SK-N-SH (cell line): ENCODE data around the gene CD300LG. TPM values are rescaled to one million over a fixed set of nuclear protein-coding genes. Genes with fewer than 3 reads are reported as not detected.

Experiments
- CTCF ChIA-PET: fragments of 300-600, 350-600 bp; formaldehyde crosslinking; extraction: SDS; loops from one replicate; lab custom pipeline; 2021; lab: Yijun Ruan, JAX
- POLR2A ChIA-PET: fragments of 350-600 bp; sonication (Branson Sonifier 250); formaldehyde crosslinking; extraction: SDS; loops from one replicate; lab custom pipeline; 2020; ENCODE audit warnings: antibody characterized with exemption, inconsistent platforms; lab: Yijun Ruan, JAX
- DNase-seq: peaks from one replicate; pipeline ENCODE4 v3.0.0; 2012
- H2AFZ ChIP-seq: fragments of 200-600 bp; sonication (generic); 2 replicates; pipeline ENCODE4 v1.8.1; 2016; ENCODE audit warnings: antibody characterized with exemption, mild to moderate bottlenecking, low read depth
- H3F3A ChIP-seq: fragments of 200-600 bp; sonication (generic); replicated peaks from 2 replicates; pipeline ENCODE3; 2016; ENCODE audit warnings: antibody characterized with exemption, mild to moderate bottlenecking; ENCODE audit not compliant: insufficient read depth
- H3K27ac ChIP-seq, 2 experiments: fragments of 200-500 bp in 1 of 2; fragments of 200-600 bp in 1 of 2; sonication (Bioruptor generic) in 1 of 2; sonication (generic), shearing (Covaris generic) in 1 of 2; 2 replicates each; pipeline versions ENCODE4 v1.5.1 to v1.6.1; 2014 to 2016; ENCODE audit warnings: low read depth in 2 of 2, inconsistent platforms in 1 of 2, low read length in 1 of 2, mild to moderate bottlenecking in 1 of 2, mixed read lengths in 1 of 2
- H3K27me3 ChIP-seq: fragments of 200-600 bp; sonication (generic), shearing (Covaris generic); 2 replicates; pipeline ENCODE4 v1.6.1; 2016; ENCODE audit warnings: mixed run types; ENCODE audit not compliant: insufficient read depth
- H3K36me3 ChIP-seq, 2 experiments: fragments of 200-500 bp in 1 of 2; fragments of 200-600 bp in 1 of 2; sonication (Bioruptor generic) in 1 of 2; sonication (generic) in 1 of 2; replicated peaks in 1 of 2; 2 replicates each; pipeline versions ENCODE3 to v1.5.1; 2014 to 2016; ENCODE audit warnings: low read length in 1 of 2, mild to moderate bottlenecking in 1 of 2; ENCODE audit not compliant: insufficient read depth in 2 of 2, control insufficient read depth in 1 of 2
- H3K4me1 ChIP-seq, 2 experiments: fragments of 200-500 bp in 1 of 2; fragments of 200-600 bp in 1 of 2; sonication (Bioruptor generic) in 1 of 2; sonication (generic), shearing (Covaris generic) in 1 of 2; 2 replicates each; pipeline versions ENCODE4 v1.5.1 to v1.6.1; 2014 to 2016; ENCODE audit warnings: low read depth in 1 of 2, low read length in 1 of 2, mixed run types in 1 of 2; ENCODE audit not compliant: insufficient read depth in 2 of 2, control insufficient read depth in 1 of 2
- H3K4me2 ChIP-seq: fragments of 200-600 bp; sonication (generic), shearing (Covaris generic); 2 replicates; pipeline ENCODE4 v1.6.1; 2017; ENCODE audit warnings: mixed run types
- H3K4me3 ChIP-seq, 2 experiments: fragments of 200-500 bp in 1 of 2; fragments of 200-600 bp in 1 of 2; sonication (Bioruptor generic) in 1 of 2; sonication (generic), shearing (Covaris generic) in 1 of 2; 2 replicates each; pipeline versions ENCODE4 v1.5.1 to v1.8.1; 2014 to 2016; ENCODE audit warnings: low read depth in 2 of 2, inconsistent platforms in 1 of 2, low read length in 1 of 2, mild to moderate bottlenecking in 1 of 2, mixed read lengths in 1 of 2, moderate library complexity in 1 of 2
- H3K79me2 ChIP-seq: fragments of 200-600 bp; sonication (generic); 2 replicates; pipeline ENCODE4 v1.8.1; 2017; ENCODE audit warnings: mild to moderate bottlenecking; ENCODE audit not compliant: insufficient read depth
- H3K9ac ChIP-seq: fragments of 200-600 bp; sonication (generic); 2 replicates; pipeline ENCODE4 v1.6.1; 2017; ENCODE audit warnings: mixed run types
- H3K9me2 ChIP-seq: fragments of 200-600 bp; sonication (generic); 2 replicates; pipeline ENCODE4 v1.6.1; 2017; ENCODE audit warnings: mixed run types
- H3K9me3 ChIP-seq: fragments of 200-600 bp; sonication (generic); 2 replicates; pipeline ENCODE4 v1.6.1; 2017; ENCODE audit warnings: mixed run types, mild to moderate bottlenecking, moderate library complexity
- H4K20me1 ChIP-seq: fragments of 200-600 bp; sonication (generic); 2 replicates; pipeline ENCODE4 v1.6.1; 2017; ENCODE audit warnings: mild to moderate bottlenecking, mixed run types; ENCODE audit not compliant: insufficient read depth
- CHD2 ChIP-seq: fragments of 150-350 bp; IDR thresholded peaks from 2 replicates; pipeline ENCODE4 v1.6.1; 2018; ENCODE audit warnings: low read length; ENCODE audit not compliant: partially characterized antibody
- ELF1 ChIP-seq: IDR thresholded peaks from 2 replicates; pipeline ENCODE4 v1.4.0; 2012
- FOSL2 ChIP-seq: IDR thresholded peaks from 2 replicates; pipeline ENCODE4 v1.4.0; 2012; ENCODE audit warnings: low read depth, mild to moderate bottlenecking, moderate library complexity, borderline replicate concordance
- FOXJ3 ChIP-seq: sonication (generic); formaldehyde crosslinking; IDR thresholded peaks from 2 replicates; pipeline ENCODE4 v1.5.1; 2020; ENCODE audit warnings: mild to moderate bottlenecking, missing genetic modification reagents
- FOXM1 ChIP-seq: IDR thresholded peaks from 2 replicates; pipeline ENCODE4 v1.4.0; 2012; ENCODE audit warnings: low read depth, mild to moderate bottlenecking
- GABPA ChIP-seq: IDR thresholded peaks from 2 replicates; pipeline ENCODE4 v1.4.0; 2012; ENCODE audit warnings: low read depth, mild to moderate bottlenecking
- GATA2 ChIP-seq: sonication (generic); formaldehyde crosslinking; IDR thresholded peaks from 2 replicates; pipeline ENCODE4 v1.5.0; 2020; ENCODE audit warnings: mild to moderate bottlenecking, missing genetic modification reagents
- MEF2A ChIP-seq: IDR thresholded peaks from 2 replicates; pipeline ENCODE4 v1.4.0; 2012; ENCODE audit warnings: low read depth, borderline replicate concordance
- MXI1 ChIP-seq: IDR thresholded peaks from 2 replicates; pipeline ENCODE4 v1.6.1; 2012; ENCODE audit warnings: mild to moderate bottlenecking, low read depth, low read length, improper control_type of control experiment
- NFIC ChIP-seq: IDR thresholded peaks from 2 replicates; pipeline ENCODE4 v1.4.0; 2012; ENCODE audit warnings: borderline replicate concordance
- NRF1 ChIP-seq: IDR thresholded peaks from 2 replicates; pipeline ENCODE4 v1.6.1; 2012; ENCODE audit warnings: low read depth, mild to moderate bottlenecking, low read length
- RAD21 ChIP-seq: IDR thresholded peaks from 2 replicates; pipeline ENCODE4 v1.6.1; 2012; ENCODE audit warnings: mild to moderate bottlenecking, low read length
- RFX5 ChIP-seq: IDR thresholded peaks from 2 replicates; pipeline ENCODE4 v1.6.1; 2012; ENCODE audit warnings: mild to moderate bottlenecking, improper control_type of control experiment, low read length
- SMC3 ChIP-seq: IDR thresholded peaks from 2 replicates; pipeline ENCODE4 v1.6.1; 2012; ENCODE audit warnings: low read depth, low read length, improper control_type of control experiment
- TEAD4 ChIP-seq: IDR thresholded peaks from 2 replicates; pipeline ENCODE4 v1.4.0; 2012; ENCODE audit warnings: mild to moderate bottlenecking, borderline replicate concordance; ENCODE audit not compliant: insufficient read depth
- WGBS: methylation state at CpG from one replicate; pipeline ENCODE4 v1.1.6; 2017; ENCODE audit warnings: low lambda C conversion rate; 5-methylcytosine and 5-hydroxymethylcytosine counted together
- polyA plus RNA-seq, 3 experiments: library from polyadenylated mRNA; depleted of rRNA; stranded (reverse); fragments of >200 nt; gene quantifications; 2 replicates each; pipeline ENCODE4 v1.2.3, GENCODE V29; 2012
- TF ChIP-seq, protein P1 (sequence below): IDR thresholded peaks from 2 replicates; pipeline ENCODE4 v1.4.0; 2012; ENCODE audit warnings: low read depth, borderline replicate concordance
- TF ChIP-seq, protein P2 (sequence below): fragments of 150-350 bp; IDR thresholded peaks from 2 replicates; pipeline ENCODE4 v1.6.1; 2017; ENCODE audit warnings: antibody characterized with exemption, low read length, low read depth, borderline replicate concordance
- TF ChIP-seq, protein P3 (sequence below): IDR thresholded peaks from 2 replicates; pipeline ENCODE4; 2012
- TF ChIP-seq, protein P4 (sequence below): fragments of 150-350 bp; IDR thresholded peaks from 2 replicates; pipeline ENCODE4 v1.6.1; 2016; ENCODE audit warnings: mild to moderate bottlenecking, low read depth, low read length

Gene CD300LG
- polyA plus RNA-seq, 1 of the 3 experiments (the other 2 are of a cell fraction) = not detected

- Histone ChIP-seq H3K4me1 (no peaks in the 10 kb centered on the region), H3K36me3 (no peaks in the 10 kb centered on the region), H3K9me2 (no peaks in the 10 kb centered on the region), H3K27me3 (peaks cover 10% of the 10 kb centered on the region; the same call in 1 of the 2 replicates), H2AFZ (no peak overlapping the region), H3F3A (no peaks in the 10 kb centered on the region), H3K9ac (no peak overlapping the region), H3K4me2 (no peak overlapping the region), H3K27ac (no peak overlapping the region), H3K9me3 (no peaks in the 10 kb centered on the region), H4K20me1 (no peaks in the 10 kb centered on the region), H3K4me3 (no peak overlapping the region), H3K79me2 (no peaks in the 10 kb centered on the region)
- TF ChIP-seq NFIC (no peak), GABPA (no peak), NRF1 (no peak), GATA2 (CRISPR knock-in tag) (no peak)
- TF ChIP-seq, protein P1, sequence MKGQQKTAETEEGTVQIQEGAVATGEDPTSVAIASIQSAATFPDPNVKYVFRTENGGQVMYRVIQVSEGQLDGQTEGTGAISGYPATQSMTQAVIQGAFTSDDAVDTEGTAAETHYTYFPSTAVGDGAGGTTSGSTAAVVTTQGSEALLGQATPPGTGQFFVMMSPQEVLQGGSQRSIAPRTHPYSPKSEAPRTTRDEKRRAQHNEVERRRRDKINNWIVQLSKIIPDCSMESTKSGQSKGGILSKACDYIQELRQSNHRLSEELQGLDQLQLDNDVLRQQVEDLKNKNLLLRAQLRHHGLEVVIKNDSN = no peak
- ChIA-PET POLR2A (interaction anchor here (0.6 kb wide), 1 partner anchor 149 kb away, joined by 3 read pairs; no protein-coding TSS in a partner anchor), CTCF (interaction anchor here (0.5 to 1.4 kb wide), 6 partner anchors 8 to 813 kb away, joined by 3 to 5 read pairs (median 3); no protein-coding TSS in a partner anchor)
- 83% methylated on average over 6 of the region's 8 CpGs for WGBS
- DNase-seq = no peak
Observed at GRCh38 chr17:43849116-43849515, 2.1 kb downstream of the CD300LG start.

GRCh38 chr17:43852571-43852970, 5.6 kb downstream of the CD300LG start:
- H3K27me3 ChIP-seq = peaks cover 33% of the 10 kb centered on the region; the same call in 1 of the 2 replicates
- H3F3A ChIP-seq = no peaks in the 10 kb centered on the region
- no peaks in the 10 kb centered on the region for H3K9me3 ChIP-seq
- H2AFZ ChIP-seq = no peak overlapping the region
- H3K79me2 ChIP-seq = no peaks in the 10 kb centered on the region
- WGBS = 90% methylated on average over 7 of the region's 8 CpGs
- no peaks in the 10 kb centered on the region for H4K20me1 ChIP-seq
- CTCF ChIA-PET = interaction anchor here (1.1 to 1.9 kb wide), 5 partner anchors 8 to 86 kb away, joined by 3 to 6 read pairs (median 3); no protein-coding TSS in a partner anchor
- H3K4me2 ChIP-seq = no peak overlapping the region
- no peak overlapping the region for H3K4me3 ChIP-seq
- no peak for DNase-seq
- POLR2A ChIA-PET = interaction anchor here (0.6 kb wide), 1 partner anchor 245 kb away, joined by 4 read pairs; no protein-coding TSS in a partner anchor
- no peak overlapping the region for H3K9ac ChIP-seq
- TF ChIP-seq NFIC = no peak
- no peak for TF ChIP-seq RAD21
- TF ChIP-seq FOXJ3 = no peak
- TF ChIP-seq GABPA = no peak
- no peaks in the 10 kb centered on the region for H3K36me3 ChIP-seq
- no peaks in the 10 kb centered on the region for H3K4me1 ChIP-seq
- no peak overlapping the region for H3K27ac ChIP-seq
- H3K9me2 ChIP-seq = no peaks in the 10 kb centered on the region

GRCh38 chr17:43853546-43853945, 6.6 kb downstream of the CD300LG start:
- Histone ChIP-seq H3F3A (no peaks in the 10 kb centered on the region), H3K4me2 (no peak overlapping the region), H3K79me2 (no peaks in the 10 kb centered on the region), H3K36me3 (no peaks in the 10 kb centered on the region), H2AFZ (no peak overlapping the region), H3K4me3 (no peak overlapping the region), H3K9ac (no peak overlapping the region), H4K20me1 (no peaks in the 10 kb centered on the region), H3K27ac (no peak overlapping the region), H3K9me3 (no peaks in the 10 kb centered on the region), H3K4me1 (no peaks in the 10 kb centered on the region), H3K27me3 (peaks cover 33% of the 10 kb centered on the region; the same call in 1 of the 2 replicates), H3K9me2 (no peaks in the 10 kb centered on the region)
- ChIA-PET POLR2A (no interaction called here), CTCF (interaction anchor here (1.3 kb wide), 1 partner anchor 24 kb away, joined by 3 read pairs; no protein-coding TSS in a partner anchor)
- DNase-seq = no peak
- 78% methylated on average over 6 of the region's 7 CpGs for WGBS
- no peak for TF ChIP-seq MXI1
- TF ChIP-seq, protein P2, sequence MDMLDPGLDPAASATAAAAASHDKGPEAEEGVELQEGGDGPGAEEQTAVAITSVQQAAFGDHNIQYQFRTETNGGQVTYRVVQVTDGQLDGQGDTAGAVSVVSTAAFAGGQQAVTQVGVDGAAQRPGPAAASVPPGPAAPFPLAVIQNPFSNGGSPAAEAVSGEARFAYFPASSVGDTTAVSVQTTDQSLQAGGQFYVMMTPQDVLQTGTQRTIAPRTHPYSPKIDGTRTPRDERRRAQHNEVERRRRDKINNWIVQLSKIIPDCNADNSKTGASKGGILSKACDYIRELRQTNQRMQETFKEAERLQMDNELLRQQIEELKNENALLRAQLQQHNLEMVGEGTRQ = no peak
- no peak for TF ChIP-seq TEAD4
- no peak for TF ChIP-seq MEF2A
- no peak for TF ChIP-seq FOXJ3
- no peak for TF ChIP-seq FOSL2
- no peak for TF ChIP-seq SMC3
- no peak for TF ChIP-seq RFX5
- no peak for TF ChIP-seq NRF1
- TF ChIP-seq FOXM1 = no peak
- no peak for TF ChIP-seq NFIC
- TF ChIP-seq ELF1 = no peak
- TF ChIP-seq, protein P3, sequence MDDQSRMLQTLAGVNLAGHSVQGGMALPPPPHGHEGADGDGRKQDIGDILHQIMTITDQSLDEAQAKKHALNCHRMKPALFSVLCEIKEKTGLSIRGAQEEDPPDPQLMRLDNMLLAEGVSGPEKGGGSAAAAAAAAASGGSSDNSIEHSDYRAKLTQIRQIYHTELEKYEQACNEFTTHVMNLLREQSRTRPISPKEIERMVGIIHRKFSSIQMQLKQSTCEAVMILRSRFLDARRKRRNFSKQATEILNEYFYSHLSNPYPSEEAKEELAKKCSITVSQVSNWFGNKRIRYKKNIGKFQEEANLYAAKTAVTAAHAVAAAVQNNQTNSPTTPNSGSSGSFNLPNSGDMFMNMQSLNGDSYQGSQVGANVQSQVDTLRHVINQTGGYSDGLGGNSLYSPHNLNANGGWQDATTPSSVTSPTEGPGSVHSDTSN = no peak
- TF ChIP-seq, protein P4, sequence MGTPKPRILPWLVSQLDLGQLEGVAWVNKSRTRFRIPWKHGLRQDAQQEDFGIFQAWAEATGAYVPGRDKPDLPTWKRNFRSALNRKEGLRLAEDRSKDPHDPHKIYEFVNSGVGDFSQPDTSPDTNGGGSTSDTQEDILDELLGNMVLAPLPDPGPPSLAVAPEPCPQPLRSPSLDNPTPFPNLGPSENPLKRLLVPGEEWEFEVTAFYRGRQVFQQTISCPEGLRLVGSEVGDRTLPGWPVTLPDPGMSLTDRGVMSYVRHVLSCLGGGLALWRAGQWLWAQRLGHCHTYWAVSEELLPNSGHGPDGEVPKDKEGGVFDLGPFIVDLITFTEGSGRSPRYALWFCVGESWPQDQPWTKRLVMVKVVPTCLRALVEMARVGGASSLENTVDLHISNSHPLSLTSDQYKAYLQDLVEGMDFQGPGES = no peak
- no peak for TF ChIP-seq CHD2
